Uterus (tissue), 4 donors: Measurements from ENCODE around the gene HCRTR1. TPM values are rescaled to one million over a fixed set of nuclear protein-coding genes. Genes with fewer than 3 reads are reported as not detected.
A peak's percentile ranks its signal among the peaks of the same experiment; 100 is the strongest.

Experiments
- DNase-seq, 2 donors: peaks; one replicate each; pipeline ENCODE4 v3.0.0-alpha.2; 2019 to 2020
- H3K27ac ChIP-seq, 2 donors: fragments of 200-600 bp; sonication (generic); 1 replicate in 1 of 2; 2 replicates in 1 of 2; pipeline ENCODE4 v1.5.1; 2016 to 2018
- H3K27me3 ChIP-seq, 2 donors: fragments of 200-600 bp; sonication (generic); one replicate each; pipeline ENCODE4 v1.5.1; 2018 to 2019; ENCODE audit warnings: control low read depth in 1 of 2
- H3K36me3 ChIP-seq, 2 donors: fragments of 200-600 bp; sonication (generic); one replicate each; pipeline ENCODE4 v1.5.1; 2019; ENCODE audit warnings: control low read depth in 1 of 2
- H3K4me1 ChIP-seq, 2 donors: fragments of 200-600 bp; sonication (generic); one replicate each; pipeline ENCODE4 v1.5.1; 2018 to 2019; ENCODE audit warnings: control low read depth in 1 of 2
- H3K4me3 ChIP-seq, 2 donors: fragments of 200-600 bp; sonication (generic); 1 replicate in 1 of 2; 2 replicates in 1 of 2; pipeline ENCODE4 v1.5.1; 2018 to 2019; ENCODE audit warnings: mild to moderate bottlenecking in 1 of 2
- H3K9me3 ChIP-seq, 2 donors: fragments of 200-600 bp; sonication (generic); one replicate each; pipeline ENCODE4 v1.5.1; 2019; ENCODE audit warnings: control low read depth in 1 of 2
- CTCF ChIP-seq, 4 experiments: fragments of 200-600 bp in 2 of 4; fragments of 450-650 bp in 2 of 4; sonication (generic) in 2 of 4; IDR thresholded peaks; one replicate each; pipeline ENCODE4 v1.5.1; 2016 to 2019; ENCODE audit warnings: antibody characterized with exemption in 4 of 4, mild to moderate bottlenecking in 2 of 4, moderate library complexity in 1 of 4
- POLR2A ChIP-seq, 2 donors: fragments of 450-650 bp; IDR thresholded peaks; one replicate each; pipeline ENCODE4 v1.6.1; 2016; ENCODE audit warnings: antibody characterized with exemption in 2 of 2, mild to moderate bottlenecking in 1 of 2, moderate library complexity in 1 of 2
- intact Hi-C: fragments of 100-400 bp; cut with DNase I; formaldehyde crosslinking; loops from one replicate; pipeline ENCODE4 v1.15.1; 2023; ENCODE audit warnings: low total_unique reads
- total RNA-seq, 4 donors: library from RNA; depleted of rRNA in 3 of 4; stranded (reverse); fragments of >200 nt in 3 of 4; gene quantifications; one replicate each; pipeline versions ENCODE4 v1.1.0 to v1.2.4, GENCODE V29; 2014 to 2023
- donor health status: DM: yes; HTN: yes; CAD: no.

HCRTR1 gene
- total RNA-seq, 4 donors from 2014 or later, result not detected

DNA sequence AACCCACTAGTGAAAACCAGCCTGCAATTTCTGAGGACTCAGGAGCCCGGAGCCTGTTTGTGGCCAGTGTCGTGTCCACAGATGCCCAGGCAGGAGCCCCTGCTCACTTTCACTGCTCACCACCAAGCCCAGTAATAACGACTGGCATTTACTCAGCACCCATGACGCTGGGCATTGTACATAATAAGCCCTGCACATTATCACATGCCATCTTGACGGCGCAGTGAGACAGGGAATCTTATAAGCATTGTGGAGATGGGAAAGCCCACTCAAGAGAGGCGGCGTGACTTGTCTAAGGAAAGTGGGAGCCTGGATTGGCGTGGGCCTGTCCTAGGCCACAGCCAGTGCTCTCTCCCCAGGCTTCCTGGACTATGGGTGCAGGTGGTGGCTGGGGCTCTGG, 55.9 kb downstream of the HCRTR1 start:
- Histone ChIP-seq H3K27ac (peak overlapping the region in 1 of 2 donors; percentile 31), H3K4me1 (peaks cover 8 to 20% of the 10 kb centered on the region in 2 donors)

DNA sequence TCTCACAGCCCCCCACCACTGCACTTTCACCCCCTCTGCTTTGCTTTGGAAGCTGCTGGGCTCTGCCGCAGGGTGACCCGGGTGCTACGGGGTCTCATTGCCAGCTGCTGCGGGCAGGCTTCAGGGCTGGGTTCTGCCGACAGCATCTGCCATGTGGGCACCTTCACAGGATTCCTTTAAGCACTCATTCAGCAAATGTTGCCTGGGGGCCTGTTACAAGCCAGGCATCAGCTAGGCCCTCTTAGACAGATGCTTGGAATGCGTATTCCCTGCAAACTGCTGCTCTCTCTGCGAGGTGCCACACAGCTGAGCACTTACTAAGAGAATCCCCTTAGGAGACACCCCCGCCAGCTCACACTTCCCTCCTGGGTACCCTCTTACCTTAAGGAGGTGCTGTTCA, 57.1 kb downstream of the HCRTR1 start:
- Histone ChIP-seq H3K27ac (no peak overlapping the region), H3K4me3 (no peak overlapping the region), H3K9me3 (no peaks in the 10 kb centered on the region), H3K27me3 (no peaks in the 10 kb centered on the region), H3K4me1 (peaks cover 8 to 11% of the 10 kb centered on the region in 2 donors), H3K36me3 (no peaks in the 10 kb centered on the region)
- intact Hi-C loops, result no loop called here
- no peak for TF ChIP-seq POLR2A (IDR thresholded peaks at IDR 0.05)
- no peak for TF ChIP-seq CTCF (IDR thresholded peaks at IDR 0.05)
- no peak for DNase-seq

More for the DNA sequence above, 55.9 kb downstream of the HCRTR1 start:
- Histone ChIP-seq H3K36me3 (no peaks in the 10 kb centered on the region), H3K27me3 (no peaks in the 10 kb centered on the region), H3K9me3 (no peaks in the 10 kb centered on the region), H3K4me3 (no peak overlapping the region)
- TF ChIP-seq POLR2A (IDR thresholded peaks at IDR 0.05) (no peak), CTCF (IDR thresholded peaks at IDR 0.05) (no peak)
- intact Hi-C loops, result no loop called here
- DNase-seq, result no peak

- Histone ChIP-seq H3K27me3 (no peaks in the 10 kb centered on the region), H3K9me3 (no peaks in the 10 kb centered on the region), H3K4me3 (no peak overlapping the region), H3K27ac (no peak overlapping the region), H3K4me1 (peaks cover 6 to 8% of the 10 kb centered on the region in 2 donors), H3K36me3 (no peaks in the 10 kb centered on the region)
- TF ChIP-seq CTCF (IDR thresholded peaks at IDR 0.05) (no peak), POLR2A (IDR thresholded peaks at IDR 0.05) (no peak)
- intact Hi-C loops, result no loop called here
- no peak for DNase-seq
Observed at GRCh38 chr1:31675161-31675560, 57.7 kb downstream of the HCRTR1 start.

- H3K4me1 ChIP-seq, result peaks cover 4% of the 10 kb centered on the region in 2 donors
- H3K27ac ChIP-seq, result no peak overlapping the region
- H3K36me3 ChIP-seq, result no peaks in the 10 kb centered on the region
- no peaks in the 10 kb centered on the region for H3K9me3 ChIP-seq
- H3K27me3 ChIP-seq, result no peaks in the 10 kb centered on the region
- TF ChIP-seq CTCF (IDR thresholded peaks at IDR 0.05) (no peak), POLR2A (IDR thresholded peaks at IDR 0.05) (no peak)
- intact Hi-C loops, result no loop called here
- H3K4me3 ChIP-seq, result no peak overlapping the region
- no peak for DNase-seq
Observed at GRCh38 chr1:31675756-31676155, 58.3 kb downstream of the HCRTR1 start.

Other genes starting within 250 kb of the HCRTR1 start
- 10 to 100 TPM in 3 of 4 donors, not detected in 1; 28.2 to 77.6 (median 33.2) TPM for gene FABP3, start 244.6 kb upstream of the HCRTR1 start, total RNA-seq
- 1 to 10 TPM in 2 of 4 donors, under 1 TPM in 1, not detected in 1; 0.29 to 3.9 (median 1.7) TPM for gene SERINC2, start 204.5 kb upstream of the HCRTR1 start, total RNA-seq
- 100 to 1,000 TPM; 104 to 247 (median 182) TPM for gene TINAGL1, start 41.2 kb upstream of the HCRTR1 start, total RNA-seq
- 10 to 100 TPM; 48.4 to 72.1 (median 61.9) TPM for gene PEF1, start 27.2 kb downstream of the HCRTR1 start, total RNA-seq
- 100 to 1,000 TPM in 3 of 4 donors, 10 to 100 TPM in 1; 76.5 to 292 (median 177) TPM for gene COL16A1, start 86.3 kb downstream of the HCRTR1 start, total RNA-seq
- 10 to 100 TPM in 1 of 4 donors, 1 to 10 TPM in 1, under 1 TPM in 1, not detected in 1; 0.77 to 31.0 (median 3.7) TPM for gene ADGRB2, start 146.7 kb downstream of the HCRTR1 start, total RNA-seq
- 1 to 10 TPM in 2 of 4 donors, not detected in 2; 1.2 to 1.5 TPM for gene SPOCD1, start 198.3 kb downstream of the HCRTR1 start, total RNA-seq